CD4-positive, alpha-beta T cell treated with Interferon alpha-2 for 1 hour (primary cell): ENCODE measurements around the gene MEF2C.
"Not testable (repeated sequence)": the region's sequence is repeated elsewhere in the genome, so short reads cannot be mapped to it uniquely, and the experiment has no call there.

Experiments
- DNase-seq, 2 donors: peaks; one replicate each; pipeline ENCODE4 v3.0.0-alpha.2; 2020 to 2022

Gene MEF2C

GRCh38 chr5:88860501-88860900 lies 22.5 kb downstream of the MEF2C start:
- DNase-seq = no peak

DNA sequence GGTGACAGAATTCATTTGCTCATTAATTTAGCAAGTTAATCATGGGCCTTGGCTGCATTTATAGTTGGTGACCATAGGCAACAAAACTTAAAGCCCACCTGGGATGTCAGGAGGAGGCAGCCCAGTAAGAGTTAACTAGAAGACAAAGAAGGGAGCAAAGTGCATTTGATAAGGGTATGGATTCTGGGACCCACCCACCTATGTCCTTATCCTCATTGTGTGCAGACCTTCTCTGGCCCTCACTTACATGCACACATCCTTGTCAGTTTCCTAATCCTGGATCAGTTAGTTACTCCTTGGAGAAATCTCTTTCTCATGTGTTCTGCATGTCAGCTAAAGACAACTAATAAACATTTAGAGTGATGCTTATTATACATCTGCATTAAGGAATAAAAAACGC lies 24.6 kb downstream of the MEF2C start:
- DNase-seq = no peak

- DNase-seq = not testable (repeated sequence)
These were observed 26.6 kb downstream of the MEF2C start for GRCh38 chr5:88856381-88856780.

- DNase-seq = no peak
These were observed 28.2 kb downstream of the MEF2C start for GRCh38 chr5:88854769-88855168.

GRCh38 chr5:88847420-88847819 lies 35.6 kb downstream of the MEF2C start:
- DNase-seq = no peak

- DNase-seq = no peak
These were observed 36.5 kb downstream of the MEF2C start for GRCh38 chr5:88846434-88846833.

- no peak for DNase-seq
These were observed 37.8 kb downstream of the MEF2C start for GRCh38 chr5:88845081-88845697.

DNA sequence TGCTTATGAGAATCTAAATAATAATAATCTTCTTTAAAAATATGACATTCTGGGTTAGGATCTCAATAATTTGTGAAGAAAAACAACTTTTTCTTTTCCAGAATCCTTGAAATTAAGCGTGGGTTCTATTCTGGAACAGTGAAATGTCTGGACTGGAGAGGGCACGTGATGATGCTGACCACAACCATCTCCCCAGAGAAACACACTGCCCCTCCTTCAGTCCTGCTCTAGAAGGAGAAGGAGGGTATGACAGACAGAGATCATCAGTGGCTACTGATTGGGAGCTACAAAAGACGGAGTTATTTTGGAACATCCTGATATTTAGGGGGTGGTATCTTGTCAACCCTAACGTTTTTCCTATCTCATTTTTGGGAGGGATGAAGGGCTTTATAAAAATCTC lies 40.2 kb downstream of the MEF2C start:
- DNase-seq = no peak

DNA sequence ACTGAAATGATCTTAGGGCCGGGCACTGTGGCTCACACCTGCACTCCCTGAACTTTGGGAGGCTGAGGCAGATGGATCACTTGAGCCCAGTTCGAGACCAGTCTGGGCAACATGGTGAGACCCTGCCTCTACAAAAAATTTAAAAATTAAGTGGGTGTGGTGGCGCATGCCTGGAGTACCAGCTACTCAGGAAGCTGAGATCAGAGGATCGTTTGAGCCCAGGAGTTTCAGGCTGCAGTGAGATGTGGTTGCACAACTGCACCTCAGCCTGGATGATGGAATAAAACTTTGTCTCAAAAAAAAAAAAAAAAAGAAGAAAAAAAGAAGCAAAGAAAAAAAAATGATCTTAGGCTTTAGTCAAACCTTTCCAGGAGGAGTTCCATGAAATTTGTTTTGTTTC lies 41.8 kb downstream of the MEF2C start:
- DNase-seq = no peak

GRCh38 chr5:88840495-88840894 lies 42.5 kb downstream of the MEF2C start:
- no peak for DNase-seq

GRCh38 chr5:88839238-88839637 lies 43.7 kb downstream of the MEF2C start:
- no peak for DNase-seq

- DNase-seq = no peak
These were observed 44.5 kb downstream of the MEF2C start for GRCh38 chr5:88838500-88838899.

DNA sequence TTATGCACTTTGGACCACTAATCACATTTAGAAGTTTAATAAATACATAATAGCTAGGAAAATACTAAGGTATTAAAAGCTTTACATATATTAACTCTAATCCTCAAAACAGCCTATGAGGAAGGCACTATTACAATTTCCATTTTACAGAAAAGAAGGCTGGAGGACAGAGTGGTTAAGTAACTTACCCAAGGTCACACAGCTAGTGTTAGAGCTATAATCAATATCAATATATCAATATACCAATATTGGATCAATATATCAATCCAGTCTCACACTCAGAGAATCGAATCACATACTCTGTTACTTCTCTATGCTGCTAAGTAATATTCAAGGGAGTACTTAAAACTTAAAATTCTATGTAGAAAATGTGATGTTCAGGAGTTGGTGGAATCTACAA lies 45.2 kb downstream of the MEF2C start:
- no peak for DNase-seq

DNA sequence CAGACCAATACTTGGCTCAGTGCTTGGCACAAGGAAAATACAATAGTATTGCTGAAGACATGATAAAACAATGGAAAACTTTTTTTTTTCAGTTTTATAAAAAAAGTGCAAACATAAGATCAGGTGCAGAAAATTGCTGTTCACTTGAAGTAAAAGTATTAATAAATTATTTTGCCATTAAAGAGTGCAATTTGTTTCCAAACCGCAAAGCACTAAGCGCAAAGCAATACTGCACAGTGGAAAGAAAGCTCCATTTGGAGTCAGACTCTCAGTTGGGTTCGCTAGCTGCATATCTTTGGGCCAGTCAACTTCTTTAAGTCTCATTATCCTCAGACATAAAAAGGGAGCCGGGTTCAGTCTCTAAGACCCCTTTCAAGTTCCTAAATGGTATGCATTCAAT lies 45.8 kb downstream of the MEF2C start:
- DNase-seq = no peak

GRCh38 chr5:88836195-88836838 lies 46.7 kb downstream of the MEF2C start:
- DNase-seq = no peak

DNA sequence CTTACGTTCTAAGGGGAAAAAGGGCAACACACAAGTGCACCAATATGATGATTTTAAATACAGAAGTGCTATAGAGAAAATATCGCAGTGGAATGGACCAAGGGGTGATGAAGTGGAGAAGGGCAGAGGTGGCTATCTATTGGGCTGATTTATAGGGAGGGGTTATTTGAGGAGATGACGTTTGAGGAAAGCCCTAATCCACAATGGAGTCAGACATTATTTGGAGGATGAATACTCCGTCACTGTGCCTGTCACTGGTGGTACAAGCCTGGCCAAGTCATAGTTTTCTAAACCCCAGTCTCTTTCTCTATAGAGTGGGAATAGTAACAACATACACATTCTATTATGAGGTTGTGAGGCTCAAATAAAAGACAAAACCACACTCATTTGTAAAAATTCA lies 48.5 kb downstream of the MEF2C start:
- DNase-seq = no peak

DNA sequence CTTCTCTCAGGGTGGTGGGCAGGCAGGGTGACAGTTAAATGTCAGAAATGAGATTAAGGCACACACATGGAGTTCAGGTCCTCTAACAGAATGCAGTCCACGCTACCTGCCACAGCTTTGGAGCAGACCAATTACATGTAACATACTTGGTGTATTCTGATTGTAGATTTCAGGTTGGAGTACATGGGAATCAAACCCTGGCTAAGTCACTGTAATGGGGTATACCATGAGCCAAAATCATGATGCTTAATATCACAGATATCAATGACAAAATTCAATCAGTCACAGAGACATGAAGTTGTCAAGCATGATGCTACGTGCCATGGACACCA lies 48.9 kb downstream of the MEF2C start:
- no peak for DNase-seq

GRCh38 chr5:88833371-88834130 lies 49.4 kb downstream of the MEF2C start:
- peak in 1 of 2 donors; percentile 11 for DNase-seq

DNA sequence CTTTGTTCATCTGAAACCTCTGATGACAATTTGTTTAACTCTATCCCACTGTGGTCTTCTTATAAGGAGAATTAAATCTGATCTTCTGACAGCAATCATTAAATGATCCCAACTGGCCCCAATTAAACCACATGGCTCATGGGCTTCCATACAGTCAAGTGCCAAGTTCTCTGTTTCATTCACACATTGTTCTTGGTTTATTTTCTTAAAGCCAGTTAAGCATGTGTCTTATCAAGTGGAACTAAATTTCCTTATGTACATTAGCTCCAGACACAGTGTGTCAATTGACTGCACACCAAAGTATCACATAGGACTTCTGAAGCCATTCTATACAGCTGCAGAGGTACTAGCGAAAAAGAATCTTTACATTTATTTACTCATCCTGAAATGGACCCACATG lies 51.2 kb downstream of the MEF2C start:
- DNase-seq = no peak

GRCh38 chr5:88830567-88830966 lies 52.4 kb downstream of the MEF2C start:
- no peak for DNase-seq

DNA sequence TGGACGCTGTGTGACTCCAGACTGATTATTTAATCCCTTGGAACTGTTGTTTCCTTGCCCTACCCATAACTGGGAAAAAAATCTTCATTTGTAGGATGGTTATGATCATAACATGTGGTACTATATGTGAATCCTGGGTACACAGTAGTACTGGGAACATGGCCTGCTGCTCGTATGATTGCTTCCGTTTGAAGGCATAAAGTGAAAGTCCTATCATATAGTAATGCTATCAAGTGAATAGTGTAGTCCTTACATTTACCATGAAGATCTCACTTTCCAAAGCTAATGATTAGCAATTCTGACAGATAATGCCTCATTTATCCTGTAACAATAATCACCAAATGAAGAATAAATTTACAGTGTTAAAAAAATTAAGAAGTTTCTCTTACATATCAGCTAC lies 53.2 kb downstream of the MEF2C start:
- DNase-seq = no peak

GRCh38 chr5:88829054-88829453 lies 53.9 kb downstream of the MEF2C start:
- peak; percentile 7 to 38 for DNase-seq

DNA sequence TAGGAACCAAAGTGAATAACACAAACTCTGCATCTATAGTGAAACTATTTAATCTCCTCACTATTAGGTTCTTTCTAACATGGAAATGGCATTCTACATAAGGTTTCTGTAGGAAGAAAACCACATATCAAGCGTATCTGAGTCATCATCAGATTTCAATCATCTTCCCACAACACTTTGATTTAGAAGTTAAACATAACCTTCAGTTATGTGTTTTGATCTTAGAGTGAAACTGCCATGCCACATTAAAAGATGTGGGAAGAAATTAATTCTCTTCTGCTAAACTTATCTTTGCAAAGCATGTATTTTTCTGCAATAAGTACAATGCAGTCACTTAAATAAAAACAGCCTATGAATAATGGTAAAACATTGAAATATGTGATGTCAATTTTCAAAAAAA lies 55.0 kb downstream of the MEF2C start:
- DNase-seq = peak in 1 of 2 donors; percentile 3
